ENCODE data around the gene SLC30A1.
"Not testable (repeated sequence)": the region's sequence is repeated elsewhere in the genome, so short reads cannot be mapped to it uniquely, and the experiment has no call there.

The SLC30A1 gene

DNA sequence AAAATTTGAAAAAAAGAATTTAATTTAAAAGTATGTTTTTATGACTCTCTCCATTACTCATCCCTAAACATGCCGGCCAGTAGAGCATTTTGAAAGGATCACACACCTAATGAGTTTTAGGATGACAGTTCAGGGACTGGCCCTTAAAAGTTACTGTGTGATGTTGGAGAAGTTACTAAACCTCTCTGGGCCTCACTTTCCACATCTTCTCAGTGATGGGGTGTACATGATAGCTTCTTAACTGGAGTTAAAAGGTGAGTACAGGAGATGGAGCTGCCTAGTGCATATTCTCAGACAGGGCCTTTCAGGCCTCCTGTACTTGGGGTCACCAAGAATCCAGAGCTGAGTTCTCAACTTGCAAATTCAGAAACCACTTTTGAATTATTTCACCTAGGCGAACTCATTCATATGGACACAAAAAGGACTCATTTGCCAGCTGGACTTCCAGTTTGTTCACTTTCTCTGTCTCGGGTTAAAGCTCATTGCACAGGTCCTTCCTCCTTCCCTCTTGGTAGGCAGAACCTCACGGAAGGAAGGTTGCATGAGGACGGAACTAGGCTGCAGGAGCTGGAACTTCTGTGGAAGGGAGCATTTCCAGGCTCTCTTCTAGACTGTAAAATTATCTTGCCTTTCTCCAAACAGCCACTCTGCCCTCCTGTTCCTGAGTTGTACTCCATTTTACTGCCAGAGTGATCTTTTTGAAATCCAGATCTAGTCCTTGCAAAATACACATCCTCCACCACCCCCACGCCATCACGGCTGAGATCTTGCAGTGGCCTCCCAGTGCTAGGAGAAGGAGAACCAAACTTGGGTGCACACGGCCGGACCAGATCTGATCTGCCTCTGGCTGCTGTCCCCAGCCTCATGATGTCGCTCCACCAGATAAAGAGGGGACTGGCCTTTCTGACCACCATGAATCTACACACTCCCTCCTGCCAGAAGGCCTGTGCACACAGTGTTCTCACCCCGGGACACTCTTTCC, 4.3 kb upstream of the SLC30A1 start:
- FAIRE-seq (no peak), DNase-seq (ENCODE audit: insufficient read length, low spot score) (no peak)
- no peak for TF ChIP-seq POLR2A (IDR thresholded peaks at IDR 0.05; ENCODE audit: low read depth, low read length)

DNA sequence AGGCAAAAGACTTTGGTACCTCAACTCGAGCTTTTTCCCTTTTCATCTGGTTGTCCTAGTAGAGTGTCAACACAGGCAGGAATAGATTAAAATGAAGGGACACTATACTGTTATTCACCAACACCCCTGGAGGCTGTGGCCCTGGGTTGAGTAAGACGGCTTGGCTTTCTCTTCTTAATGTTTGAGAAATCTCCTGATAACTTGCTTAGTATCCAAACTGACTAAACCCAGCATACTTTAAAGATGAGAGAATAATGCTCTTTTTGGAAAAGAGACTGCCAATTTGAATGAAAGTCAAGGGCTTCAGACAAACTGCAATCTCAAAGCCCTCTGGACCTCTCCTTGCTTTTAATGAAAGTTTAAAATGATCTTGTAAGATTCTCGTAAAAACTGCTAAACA, 2.6 kb upstream of the SLC30A1 start:
- FAIRE-seq (no peak), DNase-seq (ENCODE audit: insufficient read length, low spot score) (no peak)
- TF ChIP-seq POLR2A (IDR thresholded peaks at IDR 0.05; ENCODE audit: low read depth, low read length), result no peak

DNA sequence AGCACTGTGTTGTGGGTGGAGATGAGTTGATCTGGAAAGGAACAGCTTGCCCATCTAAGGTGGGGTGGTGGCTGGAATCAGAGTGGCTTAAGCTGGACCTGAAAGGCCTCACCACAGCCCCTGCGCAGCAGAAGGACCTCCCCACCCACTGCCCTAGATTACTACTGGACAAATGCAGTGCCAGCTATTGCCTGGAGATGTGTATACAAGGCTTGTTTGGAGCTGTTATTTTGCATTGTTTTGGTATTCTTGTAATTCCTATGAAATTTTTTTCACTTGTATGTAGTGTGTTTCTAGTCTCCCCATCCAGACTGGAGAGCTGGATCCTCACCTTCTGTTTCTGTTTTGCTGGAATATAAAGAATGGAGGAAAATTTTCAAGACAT, 1.3 kb upstream of the SLC30A1 start:
- DNase-seq (ENCODE audit: insufficient read length, low spot score) (no peak), FAIRE-seq (no peak)
- TF ChIP-seq POLR2A (IDR thresholded peaks at IDR 0.05; ENCODE audit: low read depth, low read length), result no peak

DNA sequence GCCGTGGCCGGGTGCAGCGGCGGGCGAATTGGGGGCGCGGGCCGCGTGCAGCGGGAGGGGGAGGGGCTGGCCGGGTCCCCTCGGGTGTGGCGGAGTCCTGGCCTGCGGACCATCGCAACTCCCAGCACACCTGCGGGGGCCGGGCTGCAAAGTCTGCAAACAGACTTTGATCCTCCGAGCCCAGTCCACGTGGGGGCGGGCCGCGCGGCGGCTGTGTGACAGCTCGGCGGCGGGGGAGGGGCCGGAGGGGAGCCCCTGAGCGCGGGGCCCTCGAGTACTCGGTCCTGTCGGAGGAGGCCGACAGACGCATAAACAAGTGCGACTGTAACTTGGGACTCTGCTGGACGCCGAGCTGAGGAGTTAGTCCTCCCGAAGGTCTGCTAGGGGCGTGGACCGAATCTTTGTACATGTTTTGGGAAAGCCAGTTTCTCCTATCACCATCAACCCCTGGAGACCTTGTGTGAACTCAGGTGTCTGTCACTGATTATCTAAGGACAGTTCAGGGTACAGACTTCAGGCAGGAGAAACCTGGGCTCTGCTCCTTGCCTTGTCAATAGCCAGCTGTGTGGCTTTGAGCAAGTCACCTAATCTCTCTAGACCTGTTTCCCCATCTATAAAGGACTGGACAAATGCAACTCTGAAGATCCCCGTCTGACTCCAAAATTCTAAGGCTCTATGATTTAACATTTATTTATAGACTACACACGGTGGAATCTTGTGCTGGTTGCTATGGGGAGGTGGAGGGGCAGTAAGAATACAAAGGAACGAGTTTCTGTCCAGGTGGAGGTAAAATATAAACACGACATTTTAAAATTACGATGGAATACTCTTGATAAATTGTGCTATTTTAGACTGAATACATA, 710 bp upstream of the SLC30A1 start:
- peak; percentile 35 for TF ChIP-seq POLR2A (IDR thresholded peaks at IDR 0.05; ENCODE audit: low read depth, low read length)
- peak; percentile 50 for DNase-seq (ENCODE audit: insufficient read length, low spot score)
- no peak for FAIRE-seq

DNA sequence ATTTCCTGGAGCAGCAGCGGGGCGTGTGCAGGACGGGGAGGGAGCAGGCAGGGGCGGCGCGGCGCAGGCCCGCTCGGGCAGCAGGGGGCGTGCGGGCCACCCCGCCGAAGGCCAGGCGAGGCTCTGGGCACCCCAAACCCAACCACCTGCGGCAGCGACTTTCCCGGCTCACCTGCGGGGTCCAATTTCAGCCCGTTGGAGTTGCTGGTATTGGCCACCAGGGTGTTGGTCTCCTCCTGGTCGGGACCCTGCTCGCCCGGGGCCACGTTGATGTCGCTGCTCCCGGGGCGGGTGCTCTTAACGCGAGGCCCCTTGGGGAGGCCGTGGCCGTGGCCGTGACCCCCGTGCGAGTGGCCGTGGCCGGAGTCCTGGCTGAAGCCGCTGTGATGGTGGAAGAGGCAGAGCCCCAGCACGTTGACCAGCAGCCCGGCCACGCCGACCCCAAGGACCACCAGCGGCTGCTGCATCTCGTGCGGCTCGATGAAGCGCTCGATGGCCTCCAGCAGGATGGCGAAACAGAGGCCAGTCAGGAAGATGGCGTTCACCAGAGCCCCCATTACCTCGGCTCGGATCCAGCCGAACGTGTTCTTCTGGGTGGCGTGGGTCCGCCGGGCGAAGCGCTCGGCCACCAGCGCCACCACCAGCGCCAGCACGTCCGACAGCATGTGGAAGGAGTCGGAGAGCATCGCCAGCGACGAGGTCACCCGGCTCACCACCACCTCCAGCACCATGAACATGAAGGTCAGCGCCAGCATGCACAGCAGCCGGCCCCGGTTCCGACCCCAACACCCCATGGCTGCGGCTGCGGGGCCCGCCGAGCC, 932 bp downstream of the SLC30A1 start:
- peak; percentile 60 for DNase-seq (ENCODE audit: insufficient read length, low spot score)
- peak; percentile 25; the same call in 1 of the 2 replicates for TF ChIP-seq POLR2A (IDR thresholded peaks at IDR 0.05; ENCODE audit: low read depth, low read length)

DNA sequence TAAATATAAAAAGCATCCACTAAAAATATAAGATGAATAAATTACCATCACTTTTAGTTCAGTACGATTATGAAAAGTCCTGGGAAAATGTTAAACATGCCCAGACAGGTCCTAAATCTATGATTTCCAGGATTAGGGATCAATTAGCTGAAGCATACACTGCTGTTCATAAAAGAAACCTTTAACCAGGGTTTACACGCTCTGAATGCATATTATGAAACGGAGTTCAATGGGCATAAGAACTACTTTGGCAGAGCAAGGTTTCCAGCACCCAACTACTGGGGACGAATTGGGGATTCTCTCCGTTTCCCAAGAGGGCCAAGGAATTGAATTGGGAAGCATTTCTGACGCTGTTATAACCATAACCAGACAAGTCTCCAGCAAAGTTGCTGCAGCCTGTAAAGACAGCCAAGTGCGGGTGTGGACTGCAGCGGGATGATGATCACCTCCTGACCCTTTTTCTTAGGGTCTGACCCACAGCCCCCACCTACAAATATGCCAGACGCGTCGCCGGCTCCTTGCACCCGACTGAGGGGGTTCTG, 1.6 kb downstream of the SLC30A1 start:
- DNase-seq (ENCODE audit: insufficient read length, low spot score), result no peak
- no peak for TF ChIP-seq POLR2A (IDR thresholded peaks at IDR 0.05; ENCODE audit: low read depth, low read length)
- FAIRE-seq, result peak; percentile 53

More for the DNA sequence above, 932 bp downstream of the SLC30A1 start:
- no peak for FAIRE-seq

DNA sequence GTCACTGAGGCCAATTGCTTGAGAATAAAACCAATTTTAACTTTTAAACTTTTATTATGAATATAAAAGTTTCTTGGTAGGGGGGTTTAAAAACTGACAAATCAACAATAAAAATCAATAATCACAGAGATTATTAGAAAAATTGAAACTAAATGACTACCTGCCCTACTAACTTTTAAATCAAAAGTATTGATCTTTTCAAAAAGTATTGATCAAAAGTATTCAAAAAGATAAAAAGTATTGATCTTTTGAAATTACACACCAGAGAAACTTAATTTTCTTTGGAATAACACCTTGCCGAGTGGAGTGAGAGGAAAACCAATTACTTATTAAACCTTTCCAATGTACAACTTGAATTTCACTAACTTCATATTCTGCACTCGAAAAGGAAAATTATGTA, 2.2 kb downstream of the SLC30A1 start:
- DNase-seq (ENCODE audit: insufficient read length, low spot score) (no peak), FAIRE-seq (no peak)
- TF ChIP-seq POLR2A (IDR thresholded peaks at IDR 0.05; ENCODE audit: low read depth, low read length), result no peak

DNA sequence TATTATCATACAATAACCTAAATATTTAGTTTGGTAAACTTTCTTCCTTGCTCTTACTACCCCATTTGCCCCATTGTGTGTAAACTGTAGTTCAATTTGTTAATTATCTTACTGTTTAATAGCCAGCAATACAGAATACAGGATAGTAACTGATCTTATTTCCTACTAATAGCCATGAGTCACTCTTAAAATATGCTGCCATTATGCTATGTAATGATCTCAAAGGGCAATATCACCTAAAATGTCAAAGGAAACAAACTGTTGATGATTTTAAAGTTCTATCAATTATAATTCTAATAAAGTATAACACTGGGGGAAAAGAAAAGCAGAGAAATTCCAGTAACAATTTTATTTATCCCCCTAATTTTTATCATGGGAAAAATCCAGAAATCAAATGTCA, 4.3 kb downstream of the SLC30A1 start:
- FAIRE-seq, result peak; percentile 50
- no peak for TF ChIP-seq POLR2A (IDR thresholded peaks at IDR 0.05; ENCODE audit: low read depth, low read length)
- DNase-seq (ENCODE audit: insufficient read length, low spot score), result no peak

DNA sequence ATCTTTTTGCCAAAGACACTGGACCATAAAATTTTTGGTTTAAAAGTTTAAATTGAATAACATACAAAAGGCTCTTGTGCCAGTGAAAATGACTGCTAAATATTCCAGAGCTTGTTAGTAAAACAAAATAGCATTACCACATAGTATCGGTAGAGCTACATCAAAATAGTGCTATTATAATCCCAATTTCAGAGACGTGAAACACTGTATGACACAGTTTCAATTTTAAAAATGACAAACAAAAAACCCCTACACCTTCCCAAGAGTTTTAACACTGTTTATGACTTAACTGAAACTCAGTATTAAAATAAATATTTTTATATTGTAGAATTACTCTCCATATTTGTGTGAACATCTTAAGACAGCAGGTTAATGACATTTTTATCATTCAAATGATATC, 7.0 kb downstream of the SLC30A1 start:
- DNase-seq (ENCODE audit: insufficient read length, low spot score) (no peak), FAIRE-seq (no peak)
- TF ChIP-seq POLR2A (IDR thresholded peaks at IDR 0.05; ENCODE audit: low read depth, low read length), result no peak

DNA sequence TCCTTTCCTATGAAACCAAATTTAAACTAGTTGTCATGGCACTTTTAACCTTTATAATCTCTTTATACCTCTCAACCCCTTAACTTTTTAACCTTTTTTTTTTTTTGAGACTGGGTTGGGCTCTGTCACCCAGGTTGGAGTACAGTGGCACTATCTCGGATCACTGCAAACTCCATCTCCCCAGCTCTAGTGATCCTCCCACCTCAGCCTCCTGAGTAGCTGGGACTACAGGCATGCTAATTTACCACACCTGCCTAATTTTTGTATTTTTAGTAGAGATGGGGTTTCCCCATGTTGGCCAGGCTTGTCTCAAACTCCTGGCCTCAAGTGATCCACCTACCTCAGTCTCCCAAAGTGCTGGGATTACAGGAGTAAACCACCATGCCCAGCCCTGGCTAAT, 8.6 kb downstream of the SLC30A1 start:
- not testable (repeated sequence) for FAIRE-seq; DNase-seq (ENCODE audit: insufficient read length, low spot score)

DNA sequence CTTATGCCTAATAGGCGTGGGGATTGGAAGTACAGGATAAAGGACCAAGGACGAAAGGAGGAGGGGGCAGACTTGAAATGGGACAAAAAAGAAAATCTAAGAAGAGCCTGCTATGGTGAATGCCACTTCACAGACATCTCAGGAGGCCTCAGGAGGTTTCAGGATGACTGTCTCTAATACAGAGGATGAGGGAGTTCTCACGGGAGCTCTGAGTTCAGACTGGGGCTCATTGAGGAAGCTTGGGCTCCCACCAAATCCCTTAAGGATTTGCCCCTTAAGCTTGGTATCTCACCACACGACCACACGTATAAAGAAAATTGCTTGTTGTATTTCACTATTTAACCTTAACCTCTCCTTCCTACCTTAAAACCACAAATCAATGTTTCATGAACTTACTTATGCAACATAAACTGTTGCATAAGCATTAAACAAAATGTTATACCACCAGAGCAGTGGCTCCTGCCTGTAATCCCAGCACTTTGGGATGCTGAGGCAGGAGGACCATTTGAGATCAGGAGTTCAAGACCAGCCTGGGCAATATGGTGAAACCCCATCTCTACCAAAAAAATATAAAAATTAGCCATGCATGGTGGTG, 12.4 kb downstream of the SLC30A1 start:
- no peak for TF ChIP-seq POLR2A (IDR thresholded peaks at IDR 0.05; ENCODE audit: low read depth, low read length)
- DNase-seq (ENCODE audit: insufficient read length, low spot score), result no peak
- no peak for FAIRE-seq

DNA sequence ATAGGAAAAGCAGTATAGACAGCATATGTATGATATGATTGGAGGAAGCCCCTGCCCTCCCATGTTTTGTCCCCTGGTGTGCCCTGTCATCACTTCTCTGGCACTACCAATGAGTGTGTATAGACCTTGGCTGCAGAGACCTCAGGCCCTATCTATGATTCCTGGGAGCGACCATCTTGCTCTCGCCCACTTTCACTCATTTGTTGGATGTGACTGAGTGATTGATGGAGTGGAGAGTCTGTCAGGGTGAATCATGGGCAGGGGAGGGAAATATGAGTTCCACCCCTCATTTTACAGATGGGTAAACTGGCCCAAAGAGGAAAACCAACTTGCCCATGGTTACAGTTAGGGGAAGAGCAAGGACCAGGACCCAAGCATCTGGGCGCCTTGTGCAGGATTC, 14.9 kb downstream of the SLC30A1 start:
- FAIRE-seq (no peak), DNase-seq (ENCODE audit: insufficient read length, low spot score) (no peak)
- TF ChIP-seq POLR2A (IDR thresholded peaks at IDR 0.05; ENCODE audit: low read depth, low read length), result no peak
